HEK293 (cell line): ENCODE data around the gene PGBD1.
A peak's percentile ranks its signal among the peaks of the same experiment; 100 is the strongest.

Experiments used
- GFI1B ChIP-seq: fragments of 450-650 bp; formaldehyde crosslinking; IDR thresholded peaks from 2 replicates; pipeline ENCODE4 v1.5.1; 2016; ENCODE audit warnings: missing biosample characterization, missing genetic modification characterization
- HOXC10 ChIP-seq: sonication (generic); formaldehyde crosslinking; IDR thresholded peaks from 2 replicates; pipeline ENCODE4 v1.8.1; 2023; ENCODE audit warnings: mild to moderate bottlenecking, missing genetic modification reagents
- KLF10 ChIP-seq: fragments of 450-650 bp; IDR thresholded peaks from 2 replicates; pipeline ENCODE4 v1.5.1; 2018; ENCODE audit warnings: missing biosample characterization, mild to moderate bottlenecking, missing genetic modification characterization
- KLF7 ChIP-seq: fragments of 450-650 bp; formaldehyde crosslinking; IDR thresholded peaks from 2 replicates; pipeline ENCODE4 v1.5.1; 2016; ENCODE audit warnings: missing biosample characterization, missing genetic modification characterization, borderline replicate concordance
- KLF8 ChIP-seq: fragments of 450-650 bp; formaldehyde crosslinking; IDR thresholded peaks from 2 replicates; pipeline ENCODE4 v1.5.1; 2016; ENCODE audit warnings: missing biosample characterization, missing genetic modification characterization
- TRIM28 ChIP-seq: IDR thresholded peaks from 2 replicates; pipeline ENCODE4 v1.6.1; 2011; ENCODE audit warnings: low read length, control low read depth, borderline replicate concordance
- ZFP69B ChIP-seq: fragments of 450-650 bp; formaldehyde crosslinking; IDR thresholded peaks from 2 replicates; pipeline ENCODE4 v1.5.1; 2016; ENCODE audit warnings: missing biosample characterization, missing genetic modification characterization
- ZIC2 ChIP-seq: fragments of 450-650 bp; formaldehyde crosslinking; IDR thresholded peaks from 2 replicates; pipeline ENCODE4 v1.5.1; 2016; ENCODE audit warnings: missing biosample characterization, missing genetic modification characterization
- ZNF138 ChIP-seq: fragments of 450-650 bp; formaldehyde crosslinking; IDR thresholded peaks from 2 replicates; pipeline ENCODE4 v1.5.1; 2016; ENCODE audit warnings: missing biosample characterization, missing genetic modification characterization, borderline replicate concordance
- ZNF174 ChIP-seq: fragments of 450-650 bp; formaldehyde crosslinking; IDR thresholded peaks from 2 replicates; pipeline ENCODE4 v1.5.0; 2017; ENCODE audit warnings: missing biosample characterization, mild to moderate bottlenecking, missing genetic modification characterization
- ZNF202 ChIP-seq: fragments of 450-650 bp; formaldehyde crosslinking; IDR thresholded peaks from 2 replicates; pipeline ENCODE4 v1.5.1; 2016; ENCODE audit warnings: missing biosample characterization, missing genetic modification characterization, borderline replicate concordance
- ZNF23 ChIP-seq: fragments of 450-650 bp; formaldehyde crosslinking; IDR thresholded peaks from 2 replicates; pipeline ENCODE4 v1.5.1; 2016; ENCODE audit warnings: missing biosample characterization, missing genetic modification characterization, borderline replicate concordance
- ZNF239 ChIP-seq: fragments of 450-650 bp; formaldehyde crosslinking; IDR thresholded peaks from 2 replicates; pipeline ENCODE4 v1.5.1; 2016; ENCODE audit warnings: missing biosample characterization, missing genetic modification characterization
- ZNF292 ChIP-seq: fragments of 450-650 bp; formaldehyde crosslinking; IDR thresholded peaks from 2 replicates; pipeline ENCODE4 v1.5.1; 2016; ENCODE audit warnings: low read depth, missing biosample characterization, missing genetic modification characterization, borderline replicate concordance
- ZNF311 ChIP-seq: fragments of 450-650 bp; formaldehyde crosslinking; IDR thresholded peaks from 2 replicates; pipeline ENCODE4 v1.5.1; 2017; ENCODE audit warnings: missing biosample characterization, missing genetic modification characterization, borderline replicate concordance
- ZNF335 ChIP-seq: fragments of 450-650 bp; formaldehyde crosslinking; conservative IDR thresholded peaks from 2 replicates; pipeline ENCODE4 v1.5.1; 2016; ENCODE audit warnings: missing biosample characterization, missing genetic modification characterization
- ZNF404 ChIP-seq: fragments of 450-650 bp; formaldehyde crosslinking; IDR thresholded peaks from 2 replicates; pipeline ENCODE4 v1.5.1; 2017; ENCODE audit warnings: missing biosample characterization, missing genetic modification characterization
- ZNF423 ChIP-seq: fragments of 450-650 bp; formaldehyde crosslinking; IDR thresholded peaks from 2 replicates; pipeline ENCODE4 v1.5.1; 2016; ENCODE audit warnings: missing biosample characterization, missing genetic modification characterization
- ZNF521 ChIP-seq: fragments of 450-650 bp; formaldehyde crosslinking; IDR thresholded peaks from 2 replicates; pipeline ENCODE4 v1.5.1; 2017; ENCODE audit warnings: missing biosample characterization, mild to moderate bottlenecking, missing genetic modification characterization
- ZNF548 ChIP-seq: fragments of 450-650 bp; formaldehyde crosslinking; IDR thresholded peaks from 2 replicates; pipeline ENCODE4 v1.5.1; 2016; ENCODE audit warnings: missing biosample characterization, missing genetic modification characterization
- ZNF549 ChIP-seq: fragments of 450-650 bp; IDR thresholded peaks from 2 replicates; pipeline ENCODE4 v1.5.1; 2018; ENCODE audit warnings: missing biosample characterization, missing genetic modification characterization, mild to moderate bottlenecking, inconsistent platforms, moderate library complexity
- ZNF558 ChIP-seq: fragments of 450-650 bp; formaldehyde crosslinking; IDR thresholded peaks from 2 replicates; pipeline ENCODE4 v1.5.1; 2016; ENCODE audit warnings: missing biosample characterization, missing genetic modification characterization
- ZNF600 ChIP-seq: fragments of 450-650 bp; formaldehyde crosslinking; IDR thresholded peaks from 2 replicates; pipeline ENCODE4 v1.5.1; 2016; ENCODE audit warnings: missing biosample characterization, missing genetic modification characterization
- ZNF629 ChIP-seq: fragments of 450-650 bp; formaldehyde crosslinking; IDR thresholded peaks from 2 replicates; pipeline ENCODE4 v1.5.1; 2017; ENCODE audit warnings: missing biosample characterization, missing genetic modification characterization
- ZNF701 ChIP-seq: fragments of 450-650 bp; formaldehyde crosslinking; IDR thresholded peaks from 2 replicates; pipeline ENCODE4 v1.5.1; 2016; ENCODE audit warnings: missing biosample characterization, missing genetic modification characterization
- ZNF707 ChIP-seq: fragments of 450-650 bp; formaldehyde crosslinking; IDR thresholded peaks from 2 replicates; pipeline ENCODE4 v1.5.1; 2016; ENCODE audit warnings: missing biosample characterization, missing genetic modification characterization
- ZSCAN23 ChIP-seq: fragments of 450-650 bp; formaldehyde crosslinking; IDR thresholded peaks from 2 replicates; pipeline ENCODE4 v1.5.1; 2016; ENCODE audit warnings: missing biosample characterization, missing genetic modification characterization
- TF ChIP-seq, protein P1 (sequence below): fragments of 450-650 bp; formaldehyde crosslinking; IDR thresholded peaks from 2 replicates; pipeline ENCODE4 v1.5.1; 2017; ENCODE audit warnings: missing biosample characterization, missing genetic modification characterization
- TF ChIP-seq, protein P2 (sequence below): fragments of 450-650 bp; formaldehyde crosslinking; IDR thresholded peaks from 2 replicates; pipeline ENCODE4 v1.5.1; 2016; ENCODE audit warnings: missing biosample characterization, missing genetic modification characterization
- TF ChIP-seq, protein P3 (sequence below): fragments of 450-650 bp; formaldehyde crosslinking; IDR thresholded peaks from 2 replicates; pipeline ENCODE4 v1.5.1; 2017; ENCODE audit warnings: missing biosample characterization, mild to moderate bottlenecking, missing genetic modification characterization, moderate library complexity
- TF ChIP-seq, protein P4 (sequence below): fragments of 450-650 bp; formaldehyde crosslinking; IDR thresholded peaks from 2 replicates; pipeline ENCODE4 v1.5.1; 2016; ENCODE audit warnings: missing biosample characterization, missing genetic modification characterization
- TF ChIP-seq, protein P5 (sequence below): fragments of 450-650 bp; formaldehyde crosslinking; IDR thresholded peaks from 2 replicates; pipeline ENCODE4; 2016; ENCODE audit warnings: missing biosample characterization, missing genetic modification characterization
- TF ChIP-seq, protein P6 (sequence below): fragments of 450-650 bp; formaldehyde crosslinking; optimal IDR thresholded peaks from 2 replicates; pipeline ENCODE3; 2016; ENCODE audit warnings: missing biosample characterization, mild to moderate bottlenecking, missing genetic modification characterization

Gene PGBD1

DNA sequence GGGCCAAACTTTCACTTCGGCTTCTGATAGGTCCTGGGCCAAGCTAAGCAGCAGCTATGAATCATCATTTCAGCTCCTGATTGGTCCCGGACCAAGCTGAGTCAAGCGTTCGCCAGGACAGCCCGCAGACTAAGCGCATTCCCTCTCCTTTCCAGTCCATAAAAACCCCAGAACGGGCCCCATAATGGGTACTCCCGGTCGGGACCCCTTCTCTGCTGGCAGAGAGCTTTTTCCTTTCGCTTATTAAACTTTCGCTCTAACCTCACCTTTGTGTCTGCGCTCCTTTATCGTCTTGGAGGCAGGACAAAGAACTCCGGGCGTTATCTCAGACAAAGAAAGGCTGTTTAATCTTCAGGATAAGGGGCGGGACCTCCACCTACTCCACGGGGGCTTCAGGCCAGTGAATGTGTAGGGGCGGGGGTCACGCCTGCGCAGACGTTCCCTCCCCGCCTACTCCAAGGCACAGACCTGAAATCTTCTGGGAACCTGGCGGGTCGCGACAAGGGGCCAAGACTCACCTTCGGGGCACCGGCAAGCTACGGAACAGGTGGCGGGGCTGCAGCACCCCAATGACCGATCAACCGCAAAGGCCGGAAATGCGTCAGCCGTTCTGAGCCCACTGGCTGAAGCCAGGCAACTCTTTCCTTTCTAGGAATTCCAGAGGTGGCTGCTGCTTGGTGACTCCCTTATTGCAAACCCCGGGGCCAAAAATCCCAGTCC, 54.4 kb downstream of the PGBD1 start, which contains the start of gene ZSCAN31 (continued):
- TF ChIP-seq ZNF629 (tag by site-specific recombination) = peak; percentile 76; the same call in 1 of the 2 replicates
- TF ChIP-seq ZNF292 (tag by site-specific recombination) = no peak
- TF ChIP-seq ZNF311 (tag by site-specific recombination) = no peak
- TF ChIP-seq, protein P1, sequence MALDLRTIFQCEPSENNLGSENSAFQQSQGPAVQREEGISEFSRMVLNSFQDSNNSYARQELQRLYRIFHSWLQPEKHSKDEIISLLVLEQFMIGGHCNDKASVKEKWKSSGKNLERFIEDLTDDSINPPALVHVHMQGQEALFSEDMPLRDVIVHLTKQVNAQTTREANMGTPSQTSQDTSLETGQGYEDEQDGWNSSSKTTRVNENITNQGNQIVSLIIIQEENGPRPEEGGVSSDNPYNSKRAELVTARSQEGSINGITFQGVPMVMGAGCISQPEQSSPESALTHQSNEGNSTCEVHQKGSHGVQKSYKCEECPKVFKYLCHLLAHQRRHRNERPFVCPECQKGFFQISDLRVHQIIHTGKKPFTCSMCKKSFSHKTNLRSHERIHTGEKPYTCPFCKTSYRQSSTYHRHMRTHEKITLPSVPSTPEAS = no peak
- TF ChIP-seq ZSCAN23 (tag by site-specific recombination) = no peak
- no peak for TF ChIP-seq ZNF701 (tag by site-specific recombination)
- TF ChIP-seq ZNF335 (tag by site-specific recombination) = peak; percentile 90
- peak; percentile 42; the same call in 1 of the 2 replicates for TF ChIP-seq ZFP69B (tag by site-specific recombination)
- TF ChIP-seq ZNF23 (tag by site-specific recombination) = no peak
- no peak for TF ChIP-seq ZNF174 (tag by site-specific recombination)
- TF ChIP-seq ZNF521 = no peak
- TF ChIP-seq ZNF202 (tag by site-specific recombination) = no peak
- TF ChIP-seq, protein P2, sequence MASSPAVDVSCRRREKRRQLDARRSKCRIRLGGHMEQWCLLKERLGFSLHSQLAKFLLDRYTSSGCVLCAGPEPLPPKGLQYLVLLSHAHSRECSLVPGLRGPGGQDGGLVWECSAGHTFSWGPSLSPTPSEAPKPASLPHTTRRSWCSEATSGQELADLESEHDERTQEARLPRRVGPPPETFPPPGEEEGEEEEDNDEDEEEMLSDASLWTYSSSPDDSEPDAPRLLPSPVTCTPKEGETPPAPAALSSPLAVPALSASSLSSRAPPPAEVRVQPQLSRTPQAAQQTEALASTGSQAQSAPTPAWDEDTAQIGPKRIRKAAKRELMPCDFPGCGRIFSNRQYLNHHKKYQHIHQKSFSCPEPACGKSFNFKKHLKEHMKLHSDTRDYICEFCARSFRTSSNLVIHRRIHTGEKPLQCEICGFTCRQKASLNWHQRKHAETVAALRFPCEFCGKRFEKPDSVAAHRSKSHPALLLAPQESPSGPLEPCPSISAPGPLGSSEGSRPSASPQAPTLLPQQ (tag by site-specific recombination) = peak; percentile 59; the same call in 1 of the 2 replicates
- TF ChIP-seq TRIM28 = no peak
- no peak for TF ChIP-seq ZNF138 (tag by site-specific recombination)
- no peak for TF ChIP-seq ZNF423 (tag by site-specific recombination)
- no peak for TF ChIP-seq ZNF239 (tag by site-specific recombination)
- TF ChIP-seq KLF10 (tag by site-specific recombination) = peak; percentile 65
- TF ChIP-seq GFI1B (tag by site-specific recombination) = no peak
- TF ChIP-seq ZNF404 (tag by site-specific recombination) = no peak
- TF ChIP-seq ZNF558 (tag by site-specific recombination) = no peak; the same call in 1 of the 2 replicates
- TF ChIP-seq, protein P3, sequence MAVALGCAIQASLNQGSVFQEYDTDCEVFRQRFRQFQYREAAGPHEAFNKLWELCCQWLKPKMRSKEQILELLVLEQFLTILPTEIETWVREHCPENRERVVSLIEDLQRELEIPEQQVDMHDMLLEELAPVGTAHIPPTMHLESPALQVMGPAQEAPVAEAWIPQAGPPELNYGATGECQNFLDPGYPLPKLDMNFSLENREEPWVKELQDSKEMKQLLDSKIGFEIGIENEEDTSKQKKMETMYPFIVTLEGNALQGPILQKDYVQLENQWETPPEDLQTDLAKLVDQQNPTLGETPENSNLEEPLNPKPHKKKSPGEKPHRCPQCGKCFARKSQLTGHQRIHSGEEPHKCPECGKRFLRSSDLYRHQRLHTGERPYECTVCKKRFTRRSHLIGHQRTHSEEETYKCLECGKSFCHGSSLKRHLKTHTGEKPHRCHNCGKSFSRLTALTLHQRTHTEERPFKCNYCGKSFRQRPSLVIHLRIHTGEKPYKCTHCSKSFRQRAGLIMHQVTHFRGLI = no peak
- TF ChIP-seq KLF8 (tag by site-specific recombination) = peak; percentile 57; the same call in 1 of the 2 replicates
- no peak for TF ChIP-seq ZNF707 (tag by site-specific recombination)
- no peak for TF ChIP-seq ZNF549 (tag by site-specific recombination)
- TF ChIP-seq, protein P4, sequence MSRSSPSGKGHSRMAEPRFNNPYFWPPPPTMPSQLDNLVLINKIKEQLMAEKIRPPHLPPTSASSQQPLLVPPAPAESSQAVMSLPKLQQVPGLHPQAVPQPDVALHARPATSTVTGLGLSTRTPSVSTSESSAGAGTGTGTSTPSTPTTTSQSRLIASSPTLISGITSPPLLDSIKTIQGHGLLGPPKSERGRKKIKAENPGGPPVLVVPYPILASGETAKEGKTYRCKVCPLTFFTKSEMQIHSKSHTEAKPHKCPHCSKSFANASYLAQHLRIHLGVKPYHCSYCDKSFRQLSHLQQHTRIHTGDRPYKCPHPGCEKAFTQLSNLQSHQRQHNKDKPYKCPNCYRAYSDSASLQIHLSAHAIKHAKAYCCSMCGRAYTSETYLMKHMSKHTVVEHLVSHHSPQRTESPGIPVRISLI (tag by site-specific recombination) = no peak
- no peak for TF ChIP-seq KLF7 (tag by site-specific recombination)
- TF ChIP-seq, protein P5, sequence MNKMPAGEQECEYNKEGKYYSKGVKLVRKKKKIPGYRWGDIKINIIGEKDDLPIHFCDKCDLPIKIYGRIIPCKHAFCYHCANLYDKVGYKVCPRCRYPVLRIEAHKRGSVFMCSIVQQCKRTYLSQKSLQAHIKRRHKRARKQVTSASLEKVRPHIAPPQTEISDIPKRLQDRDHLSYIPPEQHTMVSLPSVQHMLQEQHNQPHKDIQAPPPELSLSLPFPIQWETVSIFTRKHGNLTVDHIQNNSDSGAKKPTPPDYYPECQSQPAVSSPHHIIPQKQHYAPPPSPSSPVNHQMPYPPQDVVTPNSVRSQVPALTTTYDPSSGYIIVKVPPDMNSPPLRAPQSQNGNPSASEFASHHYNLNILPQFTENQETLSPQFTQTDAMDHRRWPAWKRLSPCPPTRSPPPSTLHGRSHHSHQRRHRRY (tag by site-specific recombination) = no peak
- TF ChIP-seq, protein P6, sequence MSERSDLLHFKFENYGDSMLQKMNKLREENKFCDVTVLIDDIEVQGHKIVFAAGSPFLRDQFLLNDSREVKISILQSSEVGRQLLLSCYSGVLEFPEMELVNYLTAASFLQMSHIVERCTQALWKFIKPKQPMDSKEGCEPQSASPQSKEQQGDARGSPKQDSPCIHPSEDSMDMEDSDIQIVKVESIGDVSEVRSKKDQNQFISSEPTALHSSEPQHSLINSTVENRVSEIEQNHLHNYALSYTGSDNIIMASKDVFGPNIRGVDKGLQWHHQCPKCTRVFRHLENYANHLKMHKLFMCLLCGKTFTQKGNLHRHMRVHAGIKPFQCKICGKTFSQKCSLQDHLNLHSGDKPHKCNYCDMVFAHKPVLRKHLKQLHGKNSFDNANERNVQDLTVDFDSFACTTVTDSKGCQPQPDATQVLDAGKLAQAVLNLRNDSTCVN (tag by site-specific recombination) = peak; percentile 24
- TF ChIP-seq ZNF548 (tag by site-specific recombination) = no peak
- TF ChIP-seq ZNF600 = peak; percentile 88
- TF ChIP-seq ZIC2 = peak; percentile 36
- peak; percentile 100 for TF ChIP-seq HOXC10 (CRISPR knock-in tag)
